ENCODE measurements around the gene NRP1.

Gene NRP1

GRCh38 chr10:33260403-33261149, 73.9 kb downstream of the NRP1 start:
- TF ChIP-seq YY1 (IDR thresholded peaks at IDR 0.05; ENCODE audit: low read depth): no peak
- no peak for TF ChIP-seq REST (IDR thresholded peaks at IDR 0.05; ENCODE audit: low read depth)
- TF ChIP-seq TAF1 (IDR thresholded peaks at IDR 0.05; ENCODE audit: low read depth): no peak
- no peak for TF ChIP-seq EGR1 (IDR thresholded peaks at IDR 0.05)
- no peak for TF ChIP-seq CREB1 (IDR thresholded peaks at IDR 0.05; ENCODE audit: low read depth)
- TF ChIP-seq CEBPB (IDR thresholded peaks at IDR 0.05): no peak
- TF ChIP-seq NFIC (IDR thresholded peaks at IDR 0.05): no peak
- no peak for TF ChIP-seq TCF12 (IDR thresholded peaks at IDR 0.05; ENCODE audit: low read depth)
- TF ChIP-seq MAX (IDR thresholded peaks at IDR 0.05): no peak
- TF ChIP-seq EP300 (IDR thresholded peaks at IDR 0.05; ENCODE audit: borderline replicate concordance): no peak
- no peak for TF ChIP-seq RAD21 (IDR thresholded peaks at IDR 0.05; ENCODE audit: low read depth)

GRCh38 chr10:33258967-33259366, 75.5 kb downstream of the NRP1 start:
- no peak for TF ChIP-seq EGR1 (IDR thresholded peaks at IDR 0.05)
- TF ChIP-seq TCF12 (IDR thresholded peaks at IDR 0.05; ENCODE audit: low read depth): no peak
- TF ChIP-seq NFIC (IDR thresholded peaks at IDR 0.05): no peak

GRCh38 chr10:33257439-33258080, 76.9 kb downstream of the NRP1 start:
- TF ChIP-seq RAD21 (IDR thresholded peaks at IDR 0.05; ENCODE audit: low read depth): no peak
- no peak for TF ChIP-seq MAX (IDR thresholded peaks at IDR 0.05)
- no peak for TF ChIP-seq TEAD4 (IDR thresholded peaks at IDR 0.05)
- no peak for TF ChIP-seq EP300 (IDR thresholded peaks at IDR 0.05; ENCODE audit: borderline replicate concordance)
- no peak for TF ChIP-seq CEBPB (IDR thresholded peaks at IDR 0.05)
- no peak for TF ChIP-seq TCF12 (IDR thresholded peaks at IDR 0.05; ENCODE audit: low read depth)
- no peak for TF ChIP-seq USF1 (IDR thresholded peaks at IDR 0.05)
- no peak for TF ChIP-seq TAF1 (IDR thresholded peaks at IDR 0.05; ENCODE audit: low read depth)
- no peak for TF ChIP-seq ZBTB7A (IDR thresholded peaks at IDR 0.05; ENCODE audit: low read depth)
- TF ChIP-seq EGR1 (IDR thresholded peaks at IDR 0.05): no peak
- TF ChIP-seq FOXM1 (IDR thresholded peaks at IDR 0.05; ENCODE audit: borderline replicate concordance, low read depth): no peak
- TF ChIP-seq REST (IDR thresholded peaks at IDR 0.05; ENCODE audit: low read depth): no peak
- no peak for TF ChIP-seq CREB1 (IDR thresholded peaks at IDR 0.05; ENCODE audit: low read depth)
- no peak for TF ChIP-seq NFIC (IDR thresholded peaks at IDR 0.05)
- no peak for TF ChIP-seq YY1 (IDR thresholded peaks at IDR 0.05; ENCODE audit: low read depth)

- TF ChIP-seq MAX (IDR thresholded peaks at IDR 0.05) (no peak), CEBPB (IDR thresholded peaks at IDR 0.05) (no peak), TEAD4 (IDR thresholded peaks at IDR 0.05) (no peak), RAD21 (IDR thresholded peaks at IDR 0.05; ENCODE audit: low read depth) (no peak), REST (IDR thresholded peaks at IDR 0.05; ENCODE audit: low read depth) (no peak), TAF1 (IDR thresholded peaks at IDR 0.05; ENCODE audit: low read depth) (no peak), FOXM1 (IDR thresholded peaks at IDR 0.05; ENCODE audit: borderline replicate concordance, low read depth) (no peak), EGR1 (IDR thresholded peaks at IDR 0.05) (no peak), TCF12 (IDR thresholded peaks at IDR 0.05; ENCODE audit: low read depth) (no peak), USF1 (IDR thresholded peaks at IDR 0.05) (no peak), YY1 (IDR thresholded peaks at IDR 0.05; ENCODE audit: low read depth) (no peak), CREB1 (IDR thresholded peaks at IDR 0.05; ENCODE audit: low read depth) (no peak), EP300 (IDR thresholded peaks at IDR 0.05; ENCODE audit: borderline replicate concordance) (no peak), ZBTB7A (IDR thresholded peaks at IDR 0.05; ENCODE audit: low read depth) (no peak), NFIC (IDR thresholded peaks at IDR 0.05) (no peak)
Observed at GRCh38 chr10:33256458-33256857, 78.0 kb downstream of the NRP1 start.
